IMR-90 (cell line): ENCODE data around the gene PPP6C. TPM values are rescaled to one million over a fixed set of nuclear protein-coding genes. Genes with fewer than 3 reads are reported as not detected.

Experiments
- ATAC-seq: fragments of 200-7000 bp; cut with Tn5 transposase; 2 replicates; pipeline ENCODE4 v1.9.1; 2020; ENCODE audit warnings: low read depth, mild to moderate bottlenecking, moderate library complexity
- BruUV-seq: library from RNA; stranded (reverse); fragments of 400-500 nt; replicated peaks from 2 replicates; lab custom pipeline; 2021; lab: Mats Ljungman, UMichigan
- CTCF ChIA-PET: fragments of 300-600 bp; formaldehyde crosslinking; extraction: SDS; loops from one replicate; lab custom pipeline; 2021; ENCODE audit warnings: antibody characterized with exemption; lab: Yijun Ruan, JAX
- POLR2A ChIA-PET: fragments of 300-600 bp; sonication (Branson Sonifier 250); formaldehyde crosslinking; loops from one replicate; lab custom pipeline; 2022; ENCODE audit warnings: antibody characterized with exemption; ENCODE audit not compliant: unreplicated experiment; lab: Charles Lee
- DNase-seq: peaks from one replicate; pipeline ENCODE4 v3.0.0; 2013
- H2AFZ ChIP-seq: replicated peaks from 2 replicates; pipeline ENCODE3; 2013; ENCODE audit warnings: low read length, mild to moderate bottlenecking; ENCODE audit not compliant: poor library complexity
- H2AK5ac ChIP-seq: 2 replicates; pipeline ENCODE4 v1.6.1; 2013; ENCODE audit warnings: low read depth, low read length, inconsistent platforms
- H2AK9ac ChIP-seq: replicated peaks from 2 replicates; pipeline ENCODE3; 2013; ENCODE audit warnings: mild to moderate bottlenecking, low read depth, low read length, moderate library complexity; ENCODE audit not compliant: poor library complexity
- H2BK120ac ChIP-seq: 2 replicates; pipeline ENCODE4 v1.6.1; 2013; ENCODE audit warnings: low read depth, low read length, inconsistent platforms
- H2BK15ac ChIP-seq: 3 replicates; pipeline ENCODE4 v1.6.1; 2013; ENCODE audit warnings: low read depth, low read length, inconsistent platforms
- H2BK20ac ChIP-seq: 2 replicates; pipeline ENCODE4 v1.6.1; 2013; ENCODE audit warnings: low read depth, mild to moderate bottlenecking, inconsistent platforms, low read length, moderate library complexity
- H2BK5ac ChIP-seq: 2 replicates; pipeline ENCODE4 v1.6.1; 2013; ENCODE audit warnings: mild to moderate bottlenecking, low read depth, low read length, inconsistent platforms; ENCODE audit not compliant: poor library complexity, severe bottlenecking
- H3K14ac ChIP-seq: replicated peaks from 2 replicates; pipeline ENCODE4 v1.6.1; 2013; ENCODE audit warnings: low read depth, low read length, inconsistent platforms
- H3K18ac ChIP-seq: 2 replicates; pipeline ENCODE4 v1.6.1; 2013; ENCODE audit warnings: low read depth, low read length, control low read depth
- H3K23ac ChIP-seq: 2 replicates; pipeline ENCODE4 v1.6.1; 2013; ENCODE audit warnings: low read depth, low read length, inconsistent platforms
- H3K27ac ChIP-seq: 2 replicates; pipeline ENCODE4 v1.5.1; 2013; ENCODE audit warnings: mild to moderate bottlenecking, control low read depth, low read length; ENCODE audit not compliant: insufficient read depth
- H3K27me3 ChIP-seq: 2 replicates; pipeline ENCODE4 v1.6.1; 2013; ENCODE audit warnings: low read length; ENCODE audit not compliant: control insufficient read depth, insufficient read depth
- H3K36me3 ChIP-seq: 2 replicates; pipeline ENCODE4 v1.6.1; 2013; ENCODE audit warnings: low read length, mixed read lengths; ENCODE audit not compliant: control insufficient read depth, insufficient read depth
- H3K4ac ChIP-seq: 2 replicates; pipeline ENCODE4 v1.6.1; 2013; ENCODE audit warnings: low read depth, low read length, inconsistent platforms
- H3K4me1 ChIP-seq: 2 replicates; pipeline ENCODE4 v1.6.1; 2013; ENCODE audit warnings: low read length, mixed read lengths; ENCODE audit not compliant: control insufficient read depth, insufficient read depth
- H3K4me2 ChIP-seq: 2 replicates; pipeline ENCODE4 v1.6.1; 2013; ENCODE audit warnings: low read depth, mild to moderate bottlenecking, control low read depth, low read length, moderate library complexity
- H3K4me3 ChIP-seq: 2 replicates; pipeline ENCODE4 v1.5.1; 2013; ENCODE audit warnings: low read depth, mild to moderate bottlenecking, control low read depth, low read length, moderate library complexity; ENCODE audit not compliant: insufficient read depth
- H3K56ac ChIP-seq: 2 replicates; pipeline ENCODE4 v1.6.1; 2013; ENCODE audit warnings: low read length, inconsistent platforms; ENCODE audit not compliant: insufficient read depth; ENCODE audit errors: extremely low read depth
- H3K79me1 ChIP-seq, 2 experiments: 2 replicates each; pipeline ENCODE4 v1.6.1; 2013; ENCODE audit warnings: low read length in 2 of 2, inconsistent platforms in 1 of 2, low read depth in 1 of 2
- H3K9ac ChIP-seq: 2 replicates; pipeline ENCODE4 v1.6.1; 2013; ENCODE audit warnings: low read depth, low read length, control low read depth
- H3K9me1 ChIP-seq: 2 replicates; pipeline ENCODE4 v1.6.1; 2013; ENCODE audit warnings: low read length, inconsistent platforms; ENCODE audit not compliant: insufficient read depth
- H3K9me3 ChIP-seq: 2 replicates; pipeline ENCODE4 v1.6.1; 2013; ENCODE audit warnings: low read length; ENCODE audit not compliant: control insufficient read depth, insufficient read depth
- H4K20me1 ChIP-seq: 2 replicates; pipeline ENCODE4 v1.6.1; 2013; ENCODE audit warnings: low read length, inconsistent platforms; ENCODE audit not compliant: insufficient read depth
- H4K5ac ChIP-seq: 2 replicates; pipeline ENCODE4 v1.6.1; 2013; ENCODE audit warnings: mild to moderate bottlenecking, low read depth, low read length, control low read depth
- H4K8ac ChIP-seq, 2 experiments: 2 replicates each; pipeline ENCODE4 v1.6.1; 2013; ENCODE audit warnings: low read depth in 2 of 2, low read length in 2 of 2, control low read depth in 1 of 2, inconsistent platforms in 1 of 2
- H4K91ac ChIP-seq: 2 replicates; pipeline ENCODE4 v1.6.1; 2013; ENCODE audit warnings: low read depth, low read length, inconsistent platforms; ENCODE audit not compliant: insufficient read depth
- FOS ChIP-seq: fragments of 150-350 bp; IDR thresholded peaks from 2 replicates; pipeline ENCODE4 v1.6.1; 2016; ENCODE audit warnings: low read depth, low read length
- MAFK ChIP-seq: IDR thresholded peaks from 2 replicates; pipeline ENCODE4 v1.6.1; 2012; ENCODE audit warnings: low read depth, low read length, improper control_type of control experiment
- NFE2L2 ChIP-seq: fragments of 150-350 bp; IDR thresholded peaks from 2 replicates; pipeline ENCODE4 v1.6.1; 2016; ENCODE audit warnings: low read depth, mild to moderate bottlenecking, low read length
- RFX5 ChIP-seq: IDR thresholded peaks from 2 replicates; pipeline ENCODE4 v1.8.0; 2012; ENCODE audit warnings: low read depth, mild to moderate bottlenecking, low read length, moderate library complexity
- SMC3 ChIP-seq: fragments of 150-350 bp; IDR thresholded peaks from 2 replicates; pipeline ENCODE4 v1.6.1; 2016; ENCODE audit warnings: low read depth, mild to moderate bottlenecking, antibody characterized with exemption, low read length, moderate library complexity
- WGBS, 2 experiments: methylation state at CpG; one replicate each; pipeline versions ENCODE4 v1.1.5 to v1.1.7; 2013; ENCODE audit warnings: missing lambda C conversion rate in 2 of 2; ENCODE audit not compliant: insufficient read length in 1 of 2; ENCODE audit errors: extremely low coverage in 2 of 2; 5-methylcytosine and 5-hydroxymethylcytosine counted together
- dilution Hi-C: fragments of 300-500 bp; cut with HindIII; formaldehyde crosslinking; loops from one replicate; pipeline ENCODE4 v1.14.3; 2018; ENCODE audit warnings: low sequenced_read_pairs; ENCODE audit not compliant: unreplicated experiment
- in situ Hi-C: fragments of 300-500 bp; cut with MboI; formaldehyde crosslinking; loops from 3 replicates; pipeline ENCODE4 v1.14.3; 2019; ENCODE audit warnings: low sequenced_read_pairs, inconsistent platforms, mixed read lengths
- intact Hi-C: fragments of 100-400 bp; cut with micrococcal nuclease; formaldehyde crosslinking; loops from 2 replicates; pipeline ENCODE4 v1.10.0; 2022
- polyA plus RNA-seq, 3 experiments: library from polyadenylated mRNA; depleted of rRNA; stranded (reverse); fragments of >200 nt; gene quantifications; 2 replicates each; pipeline ENCODE4 v1.2.3, GENCODE V29; 2012; ENCODE audit warnings: low replicate concordance in 1 of 3
- total RNA-seq: library from RNA; depleted of rRNA; stranded (reverse); fragments of >200 nt; gene quantifications from 2 replicates; pipeline ENCODE4 v1.2.3, GENCODE V29; 2012

The PPP6C gene
- total and polyA plus RNA-seq, 2 of the 4 experiments (the other 2 are of a cell fraction) = 14.5 to 15.4 TPM

DNA sequence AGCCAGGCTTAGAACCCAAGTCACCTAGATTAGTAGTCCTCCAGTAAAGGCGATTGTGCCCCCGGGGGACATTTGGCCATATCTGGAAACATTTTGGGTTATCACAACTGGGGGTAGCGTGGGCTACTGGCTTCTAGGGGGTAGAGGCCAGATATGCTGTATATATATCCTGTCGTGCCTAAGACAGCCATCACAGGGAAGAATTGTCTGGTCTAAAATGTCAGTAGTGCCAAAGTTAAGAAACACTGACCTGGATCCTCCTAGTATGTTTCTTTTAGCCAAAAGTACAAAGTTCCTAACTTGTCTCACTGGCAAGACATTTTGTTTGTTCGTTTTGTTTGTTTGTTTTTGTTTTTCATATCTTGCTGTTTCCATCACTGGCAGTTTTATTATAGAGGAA lies 24.6 kb upstream of the PPP6C start:
- in situ Hi-C loops (no loop called here), intact Hi-C loops (no loop called here), dilution Hi-C loops (no loop called here)
- Histone ChIP-seq H4K8ac (no peak overlapping the region), H3K4ac (no peak overlapping the region), H2BK120ac (no peak overlapping the region), H3K27me3 (no peaks in the 10 kb centered on the region), H4K91ac (no peak overlapping the region), H2BK20ac (no peak overlapping the region), H3K14ac (no peak overlapping the region), H3K4me3 (no peak overlapping the region), H3K4me2 (no peak overlapping the region), H3K56ac (no peak overlapping the region), H3K9me3 (no peaks in the 10 kb centered on the region), H2AK9ac (no peak overlapping the region), H2BK5ac (no peak overlapping the region), H3K79me1 (no peaks in the 10 kb centered on the region), H3K36me3 (peaks cover 21% of the 10 kb centered on the region), H3K23ac (no peak overlapping the region), H3K27ac (no peak overlapping the region), H3K4me1 (no peaks in the 10 kb centered on the region), H2BK15ac (no peak overlapping the region), H3K9me1 (no peaks in the 10 kb centered on the region), H3K18ac (no peak overlapping the region), H4K20me1 (no peaks in the 10 kb centered on the region), H4K5ac (no peak overlapping the region), H2AK5ac (no peak overlapping the region), H3K9ac (no peak overlapping the region), H2AFZ (no peak overlapping the region)
- DNase-seq (no peak), ATAC-seq (no peak)
- BruUV-seq = no TSS peak
- ChIA-PET POLR2A (no interaction called here), CTCF (no interaction called here)
- WGBS, 2 experiments = 100% methylated on average over 1 of the region's 5 CpGs; no CpG with 5 or more reads in 1 of the 2 experiments
- no peak for TF ChIP-seq RFX5
- no peak for TF ChIP-seq SMC3
- no peak for TF ChIP-seq FOS
- no peak for TF ChIP-seq NFE2L2
- TF ChIP-seq MAFK = no peak
